SK-N-SH (cell line): ENCODE measurements around the gene RAD23B. TPM values are rescaled to one million over a fixed set of nuclear protein-coding genes. Genes with fewer than 3 reads are reported as not detected.

Source experiments
- CTCF ChIA-PET: fragments of 300-600, 350-600 bp; formaldehyde crosslinking; extraction: SDS; loops from one replicate; lab custom pipeline; 2021; lab: Yijun Ruan, JAX
- POLR2A ChIA-PET: fragments of 350-600 bp; sonication (Branson Sonifier 250); formaldehyde crosslinking; extraction: SDS; loops from one replicate; lab custom pipeline; 2020; ENCODE audit warnings: antibody characterized with exemption, inconsistent platforms; lab: Yijun Ruan, JAX
- DNase-seq: peaks from one replicate; pipeline ENCODE4 v3.0.0; 2012
- H2AFZ ChIP-seq: fragments of 200-600 bp; sonication (generic); 2 replicates; pipeline ENCODE4 v1.8.1; 2016; ENCODE audit warnings: antibody characterized with exemption, mild to moderate bottlenecking, low read depth
- H3F3A ChIP-seq: fragments of 200-600 bp; sonication (generic); replicated peaks from 2 replicates; pipeline ENCODE3; 2016; ENCODE audit warnings: antibody characterized with exemption, mild to moderate bottlenecking; ENCODE audit not compliant: insufficient read depth
- H3K27ac ChIP-seq, 2 experiments: fragments of 200-500 bp in 1 of 2; fragments of 200-600 bp in 1 of 2; sonication (Bioruptor generic) in 1 of 2; sonication (generic), shearing (Covaris generic) in 1 of 2; 2 replicates each; pipeline versions ENCODE4 v1.5.1 to v1.6.1; 2014 to 2016; ENCODE audit warnings: low read depth in 2 of 2, inconsistent platforms in 1 of 2, low read length in 1 of 2, mild to moderate bottlenecking in 1 of 2, mixed read lengths in 1 of 2
- H3K27me3 ChIP-seq: fragments of 200-600 bp; sonication (generic), shearing (Covaris generic); 2 replicates; pipeline ENCODE4 v1.6.1; 2016; ENCODE audit warnings: mixed run types; ENCODE audit not compliant: insufficient read depth
- H3K36me3 ChIP-seq, 2 experiments: fragments of 200-500 bp in 1 of 2; fragments of 200-600 bp in 1 of 2; sonication (Bioruptor generic) in 1 of 2; sonication (generic) in 1 of 2; replicated peaks in 1 of 2; 2 replicates each; pipeline versions ENCODE3 to v1.5.1; 2014 to 2016; ENCODE audit warnings: low read length in 1 of 2, mild to moderate bottlenecking in 1 of 2; ENCODE audit not compliant: insufficient read depth in 2 of 2, control insufficient read depth in 1 of 2
- H3K4me1 ChIP-seq, 2 experiments: fragments of 200-500 bp in 1 of 2; fragments of 200-600 bp in 1 of 2; sonication (Bioruptor generic) in 1 of 2; sonication (generic), shearing (Covaris generic) in 1 of 2; 2 replicates each; pipeline versions ENCODE4 v1.5.1 to v1.6.1; 2014 to 2016; ENCODE audit warnings: low read depth in 1 of 2, low read length in 1 of 2, mixed run types in 1 of 2; ENCODE audit not compliant: insufficient read depth in 2 of 2, control insufficient read depth in 1 of 2
- H3K4me2 ChIP-seq: fragments of 200-600 bp; sonication (generic), shearing (Covaris generic); 2 replicates; pipeline ENCODE4 v1.6.1; 2017; ENCODE audit warnings: mixed run types
- H3K4me3 ChIP-seq, 2 experiments: fragments of 200-500 bp in 1 of 2; fragments of 200-600 bp in 1 of 2; sonication (Bioruptor generic) in 1 of 2; sonication (generic), shearing (Covaris generic) in 1 of 2; 2 replicates each; pipeline versions ENCODE4 v1.5.1 to v1.8.1; 2014 to 2016; ENCODE audit warnings: low read depth in 2 of 2, inconsistent platforms in 1 of 2, low read length in 1 of 2, mild to moderate bottlenecking in 1 of 2, mixed read lengths in 1 of 2, moderate library complexity in 1 of 2
- H3K79me2 ChIP-seq: fragments of 200-600 bp; sonication (generic); 2 replicates; pipeline ENCODE4 v1.8.1; 2017; ENCODE audit warnings: mild to moderate bottlenecking; ENCODE audit not compliant: insufficient read depth
- H3K9ac ChIP-seq: fragments of 200-600 bp; sonication (generic); 2 replicates; pipeline ENCODE4 v1.6.1; 2017; ENCODE audit warnings: mixed run types
- H3K9me2 ChIP-seq: fragments of 200-600 bp; sonication (generic); 2 replicates; pipeline ENCODE4 v1.6.1; 2017; ENCODE audit warnings: mixed run types
- H3K9me3 ChIP-seq: fragments of 200-600 bp; sonication (generic); 2 replicates; pipeline ENCODE4 v1.6.1; 2017; ENCODE audit warnings: mixed run types, mild to moderate bottlenecking, moderate library complexity
- H4K20me1 ChIP-seq: fragments of 200-600 bp; sonication (generic); 2 replicates; pipeline ENCODE4 v1.6.1; 2017; ENCODE audit warnings: mild to moderate bottlenecking, mixed run types; ENCODE audit not compliant: insufficient read depth
- CHD2 ChIP-seq: fragments of 150-350 bp; IDR thresholded peaks from 2 replicates; pipeline ENCODE4 v1.6.1; 2018; ENCODE audit warnings: low read length; ENCODE audit not compliant: partially characterized antibody
- CTCF ChIP-seq: fragments of 200-600 bp; sonication (generic); IDR thresholded peaks from 2 replicates; pipeline ENCODE4 v1.6.1; 2017; ENCODE audit warnings: antibody characterized with exemption, mild to moderate bottlenecking, moderate library complexity
- EP300 ChIP-seq, 2 experiments: IDR thresholded peaks; 2 replicates each; pipeline versions ENCODE4 v1.4.0 to v1.6.1; 2012; ENCODE audit warnings: borderline replicate concordance in 1 of 2, low read depth in 1 of 2, low read length in 1 of 2
- EZH2phosphoT487 ChIP-seq: fragments of 200-600 bp; sonication (generic); IDR thresholded peaks from 2 replicates; pipeline ENCODE4 v1.6.1; 2017; ENCODE audit warnings: low read depth, mixed run types, mild to moderate bottlenecking, antibody characterized with exemption, moderate library complexity, borderline replicate concordance
- FOXM1 ChIP-seq: IDR thresholded peaks from 2 replicates; pipeline ENCODE4 v1.4.0; 2012; ENCODE audit warnings: low read depth, mild to moderate bottlenecking
- GABPA ChIP-seq: IDR thresholded peaks from 2 replicates; pipeline ENCODE4 v1.4.0; 2012; ENCODE audit warnings: low read depth, mild to moderate bottlenecking
- GATA2 ChIP-seq: sonication (generic); formaldehyde crosslinking; IDR thresholded peaks from 2 replicates; pipeline ENCODE4 v1.5.0; 2020; ENCODE audit warnings: mild to moderate bottlenecking, missing genetic modification reagents
- MEF2A ChIP-seq: IDR thresholded peaks from 2 replicates; pipeline ENCODE4 v1.4.0; 2012; ENCODE audit warnings: low read depth, borderline replicate concordance
- NFIC ChIP-seq: IDR thresholded peaks from 2 replicates; pipeline ENCODE4 v1.4.0; 2012; ENCODE audit warnings: borderline replicate concordance
- PBX3 ChIP-seq: IDR thresholded peaks from 2 replicates; pipeline ENCODE4; 2012
- RCOR1 ChIP-seq: fragments of 150-350 bp; IDR thresholded peaks from 2 replicates; pipeline ENCODE4 v1.6.1; 2017; ENCODE audit warnings: antibody characterized with exemption, low read length
- REST ChIP-seq: IDR thresholded peaks from 2 replicates; pipeline ENCODE4 v1.6.1; 2012; ENCODE audit warnings: mild to moderate bottlenecking, low read depth, low read length, moderate library complexity
- RFX5 ChIP-seq: IDR thresholded peaks from 2 replicates; pipeline ENCODE4 v1.6.1; 2012; ENCODE audit warnings: mild to moderate bottlenecking, improper control_type of control experiment, low read length
- RXRA ChIP-seq: IDR thresholded peaks from 2 replicates; pipeline ENCODE4 v1.4.0; 2012; ENCODE audit warnings: low read depth, mild to moderate bottlenecking, borderline replicate concordance
- SMC3 ChIP-seq: IDR thresholded peaks from 2 replicates; pipeline ENCODE4 v1.6.1; 2012; ENCODE audit warnings: low read depth, low read length, improper control_type of control experiment
- TAF1 ChIP-seq: IDR thresholded peaks from 2 replicates; pipeline ENCODE4 v1.6.1; 2012; ENCODE audit warnings: low read depth, mild to moderate bottlenecking, low read length, moderate library complexity, borderline replicate concordance
- TCF12 ChIP-seq: IDR thresholded peaks from 2 replicates; pipeline ENCODE4 v1.4.0; 2012
- TEAD4 ChIP-seq: IDR thresholded peaks from 2 replicates; pipeline ENCODE4 v1.4.0; 2012; ENCODE audit warnings: mild to moderate bottlenecking, borderline replicate concordance; ENCODE audit not compliant: insufficient read depth
- USF2 ChIP-seq: fragments of 150-350 bp; IDR thresholded peaks from 2 replicates; pipeline ENCODE4 v1.6.1; 2017; ENCODE audit warnings: antibody characterized with exemption, low read length, low read depth, borderline replicate concordance
- YY1 ChIP-seq: IDR thresholded peaks from 2 replicates; pipeline ENCODE4 v1.4.0; 2012; ENCODE audit warnings: low read depth, mild to moderate bottlenecking
- WGBS: methylation state at CpG from one replicate; pipeline ENCODE4 v1.1.6; 2017; ENCODE audit warnings: low lambda C conversion rate; 5-methylcytosine and 5-hydroxymethylcytosine counted together
- polyA plus RNA-seq, 3 experiments: library from polyadenylated mRNA; depleted of rRNA; stranded (reverse); fragments of >200 nt; gene quantifications; 2 replicates each; pipeline ENCODE4 v1.2.3, GENCODE V29; 2012

RAD23B gene
- polyA plus RNA-seq, 1 of the 3 experiments (the other 2 are of a cell fraction): 62.9 TPM

GRCh38 chr9:107293543-107294085, 10.5 kb downstream of the RAD23B start:
- POLR2A ChIA-PET: no interaction called here
- no peak overlapping the region for H3K27ac ChIP-seq
- peaks cover 99% of the 10 kb centered on the region for H4K20me1 ChIP-seq

More at GRCh38 chr9:107293543-107294085, 10.5 kb downstream of the RAD23B start:
- H3K36me3 ChIP-seq: peaks cover 0 to 9% of the 10 kb centered on the region in 2 experiments
- TF ChIP-seq FOXM1 (no peak), MEF2A (no peak), EZH2phosphoT487 (no peak), TAF1 (no peak), CTCF (no peak), YY1 (no peak), SMC3 (no peak), PBX3 (no peak), RXRA (no peak), GABPA (no peak), USF2 (no peak), TEAD4 (no peak), RFX5 (no peak), NFIC (no peak), EP300 (IDR thresholded peaks at IDR 0.05; ENCODE audit: borderline replicate concordance in 1 of 2, low read depth in 1 of 2, low read length in 1 of 2) (no peak), GATA2 (no peak), TCF12 (no peak), CHD2 (no peak), RCOR1 (no peak), REST (no peak)
- TF ChIP-seq, all 33 proteins: peak for 0
- Histone ChIP-seq H3K9me3 (no peaks in the 10 kb centered on the region), H2AFZ (no peak overlapping the region), H3K9me2 (no peaks in the 10 kb centered on the region), H3K9ac (no peak overlapping the region), H3K79me2 (peaks cover 100% of the 10 kb centered on the region), H3K4me1 (peaks cover 0 to 5% of the 10 kb centered on the region in 2 experiments; a peak in 3 of 4 replicates), H3K27me3 (no peaks in the 10 kb centered on the region), H3F3A (peaks cover 6% of the 10 kb centered on the region), H3K4me2 (no peak overlapping the region; the same call in 1 of the 2 replicates), H3K4me3 (no peak overlapping the region)
- CTCF ChIA-PET: interaction anchor here (1.2 kb wide), 1 partner anchor 132 kb away, joined by 4 read pairs; no protein-coding TSS in a partner anchor
- WGBS: 92% methylated on average over 6 of the region's 6 CpGs
- no peak for DNase-seq
